SK-N-SH (cell line): ENCODE measurements around the gene UTP25. TPM values are rescaled to one million over a fixed set of nuclear protein-coding genes. Genes with fewer than 3 reads are reported as not detected.

Experiments used
- CTCF ChIA-PET: fragments of 300-600, 350-600 bp; formaldehyde crosslinking; extraction: SDS; loops from one replicate; lab custom pipeline; 2021; lab: Yijun Ruan, JAX
- POLR2A ChIA-PET: fragments of 350-600 bp; sonication (Branson Sonifier 250); formaldehyde crosslinking; extraction: SDS; loops from one replicate; lab custom pipeline; 2020; ENCODE audit warnings: antibody characterized with exemption, inconsistent platforms; lab: Yijun Ruan, JAX
- DNase-seq: peaks from one replicate; pipeline ENCODE4 v3.0.0; 2012
- H2AFZ ChIP-seq: fragments of 200-600 bp; sonication (generic); 2 replicates; pipeline ENCODE4 v1.8.1; 2016; ENCODE audit warnings: antibody characterized with exemption, mild to moderate bottlenecking, low read depth
- H3F3A ChIP-seq: fragments of 200-600 bp; sonication (generic); replicated peaks from 2 replicates; pipeline ENCODE3; 2016; ENCODE audit warnings: antibody characterized with exemption, mild to moderate bottlenecking; ENCODE audit not compliant: insufficient read depth
- H3K27ac ChIP-seq, 2 experiments: fragments of 200-500 bp in 1 of 2; fragments of 200-600 bp in 1 of 2; sonication (Bioruptor generic) in 1 of 2; sonication (generic), shearing (Covaris generic) in 1 of 2; 2 replicates each; pipeline versions ENCODE4 v1.5.1 to v1.6.1; 2014 to 2016; ENCODE audit warnings: low read depth in 2 of 2, inconsistent platforms in 1 of 2, low read length in 1 of 2, mild to moderate bottlenecking in 1 of 2, mixed read lengths in 1 of 2
- H3K27me3 ChIP-seq: fragments of 200-600 bp; sonication (generic), shearing (Covaris generic); 2 replicates; pipeline ENCODE4 v1.6.1; 2016; ENCODE audit warnings: mixed run types; ENCODE audit not compliant: insufficient read depth
- H3K36me3 ChIP-seq, 2 experiments: fragments of 200-500 bp in 1 of 2; fragments of 200-600 bp in 1 of 2; sonication (Bioruptor generic) in 1 of 2; sonication (generic) in 1 of 2; replicated peaks in 1 of 2; 2 replicates each; pipeline versions ENCODE3 to v1.5.1; 2014 to 2016; ENCODE audit warnings: low read length in 1 of 2, mild to moderate bottlenecking in 1 of 2; ENCODE audit not compliant: insufficient read depth in 2 of 2, control insufficient read depth in 1 of 2
- H3K4me1 ChIP-seq, 2 experiments: fragments of 200-500 bp in 1 of 2; fragments of 200-600 bp in 1 of 2; sonication (Bioruptor generic) in 1 of 2; sonication (generic), shearing (Covaris generic) in 1 of 2; 2 replicates each; pipeline versions ENCODE4 v1.5.1 to v1.6.1; 2014 to 2016; ENCODE audit warnings: low read depth in 1 of 2, low read length in 1 of 2, mixed run types in 1 of 2; ENCODE audit not compliant: insufficient read depth in 2 of 2, control insufficient read depth in 1 of 2
- H3K4me2 ChIP-seq: fragments of 200-600 bp; sonication (generic), shearing (Covaris generic); 2 replicates; pipeline ENCODE4 v1.6.1; 2017; ENCODE audit warnings: mixed run types
- H3K4me3 ChIP-seq, 2 experiments: fragments of 200-500 bp in 1 of 2; fragments of 200-600 bp in 1 of 2; sonication (Bioruptor generic) in 1 of 2; sonication (generic), shearing (Covaris generic) in 1 of 2; 2 replicates each; pipeline versions ENCODE4 v1.5.1 to v1.8.1; 2014 to 2016; ENCODE audit warnings: low read depth in 2 of 2, inconsistent platforms in 1 of 2, low read length in 1 of 2, mild to moderate bottlenecking in 1 of 2, mixed read lengths in 1 of 2, moderate library complexity in 1 of 2
- H3K79me2 ChIP-seq: fragments of 200-600 bp; sonication (generic); 2 replicates; pipeline ENCODE4 v1.8.1; 2017; ENCODE audit warnings: mild to moderate bottlenecking; ENCODE audit not compliant: insufficient read depth
- H3K9ac ChIP-seq: fragments of 200-600 bp; sonication (generic); 2 replicates; pipeline ENCODE4 v1.6.1; 2017; ENCODE audit warnings: mixed run types
- H3K9me2 ChIP-seq: fragments of 200-600 bp; sonication (generic); 2 replicates; pipeline ENCODE4 v1.6.1; 2017; ENCODE audit warnings: mixed run types
- H3K9me3 ChIP-seq: fragments of 200-600 bp; sonication (generic); 2 replicates; pipeline ENCODE4 v1.6.1; 2017; ENCODE audit warnings: mixed run types, mild to moderate bottlenecking, moderate library complexity
- H4K20me1 ChIP-seq: fragments of 200-600 bp; sonication (generic); 2 replicates; pipeline ENCODE4 v1.6.1; 2017; ENCODE audit warnings: mild to moderate bottlenecking, mixed run types; ENCODE audit not compliant: insufficient read depth
- CHD2 ChIP-seq: fragments of 150-350 bp; IDR thresholded peaks from 2 replicates; pipeline ENCODE4 v1.6.1; 2018; ENCODE audit warnings: low read length; ENCODE audit not compliant: partially characterized antibody
- ELF1 ChIP-seq: IDR thresholded peaks from 2 replicates; pipeline ENCODE4 v1.4.0; 2012
- EZH2phosphoT487 ChIP-seq: fragments of 200-600 bp; sonication (generic); IDR thresholded peaks from 2 replicates; pipeline ENCODE4 v1.6.1; 2017; ENCODE audit warnings: low read depth, mixed run types, mild to moderate bottlenecking, antibody characterized with exemption, moderate library complexity, borderline replicate concordance
- MEF2A ChIP-seq: IDR thresholded peaks from 2 replicates; pipeline ENCODE4 v1.4.0; 2012; ENCODE audit warnings: low read depth, borderline replicate concordance
- MXI1 ChIP-seq: IDR thresholded peaks from 2 replicates; pipeline ENCODE4 v1.6.1; 2012; ENCODE audit warnings: mild to moderate bottlenecking, low read depth, low read length, improper control_type of control experiment
- PBX3 ChIP-seq: IDR thresholded peaks from 2 replicates; pipeline ENCODE4; 2012
- RAD21 ChIP-seq: IDR thresholded peaks from 2 replicates; pipeline ENCODE4 v1.6.1; 2012; ENCODE audit warnings: mild to moderate bottlenecking, low read length
- REST ChIP-seq: IDR thresholded peaks from 2 replicates; pipeline ENCODE4 v1.6.1; 2012; ENCODE audit warnings: mild to moderate bottlenecking, low read depth, low read length, moderate library complexity
- RFX5 ChIP-seq: IDR thresholded peaks from 2 replicates; pipeline ENCODE4 v1.6.1; 2012; ENCODE audit warnings: mild to moderate bottlenecking, improper control_type of control experiment, low read length
- SIN3A ChIP-seq: IDR thresholded peaks from 2 replicates; pipeline ENCODE4 v1.6.1; 2012; ENCODE audit warnings: low read depth, mild to moderate bottlenecking, low read length, moderate library complexity, borderline replicate concordance
- TAF1 ChIP-seq: IDR thresholded peaks from 2 replicates; pipeline ENCODE4 v1.6.1; 2012; ENCODE audit warnings: low read depth, mild to moderate bottlenecking, low read length, moderate library complexity, borderline replicate concordance
- YY1 ChIP-seq: IDR thresholded peaks from 2 replicates; pipeline ENCODE4 v1.4.0; 2012; ENCODE audit warnings: low read depth, mild to moderate bottlenecking
- WGBS: methylation state at CpG from one replicate; pipeline ENCODE4 v1.1.6; 2017; ENCODE audit warnings: low lambda C conversion rate; 5-methylcytosine and 5-hydroxymethylcytosine counted together
- polyA plus RNA-seq, 3 experiments: library from polyadenylated mRNA; depleted of rRNA; stranded (reverse); fragments of >200 nt; gene quantifications; 2 replicates each; pipeline ENCODE4 v1.2.3, GENCODE V29; 2012

UTP25 gene
- polyA plus RNA-seq, 1 of the 3 experiments (the other 2 are of a cell fraction), result 6.3 TPM

GRCh38 chr1:209884665-209885117 is 56.9 kb downstream of the UTP25 start (continued):
- TF ChIP-seq CHD2 (no peak), PBX3 (peak; percentile 77), RAD21 (no peak)

GRCh38 chr1:209885403-209886218 is 57.8 kb downstream of the UTP25 start:
- peaks cover 34% of the 10 kb centered on the region for H3F3A ChIP-seq
- ChIA-PET POLR2A (no interaction called here), CTCF (interaction anchor here (0.8 to 5.9 kb wide), 7 partner anchors 10 to 257 kb away, joined by 3 to 36 read pairs (median 3); no protein-coding TSS in a partner anchor)
- H3K9me2 ChIP-seq, result no peaks in the 10 kb centered on the region
- H3K36me3 ChIP-seq, result no peaks in the 10 kb centered on the region
- H3K9ac ChIP-seq, result peak overlapping the region; percentile 68; the same call in 1 of the 2 replicates
- no peak overlapping the region for H3K4me2 ChIP-seq
- H3K79me2 ChIP-seq, result no peaks in the 10 kb centered on the region
- no peak overlapping the region for H3K4me3 ChIP-seq
- H3K27ac ChIP-seq, result peak overlapping the region in 1 of 2 experiments; percentile 99; a peak in 2 of 4 replicates
- no peaks in the 10 kb centered on the region for H3K9me3 ChIP-seq
- no peak for DNase-seq
- H2AFZ ChIP-seq, result no peak overlapping the region
- peaks cover 24 to 39% of the 10 kb centered on the region in 2 experiments for H3K4me1 ChIP-seq
- 94% methylated on average over 7 of the region's 7 CpGs for WGBS
- no peak for TF ChIP-seq TAF1
- no peak for TF ChIP-seq ELF1
- TF ChIP-seq MEF2A, result no peak
- TF ChIP-seq EZH2phosphoT487, result no peak
- TF ChIP-seq RFX5, result no peak
- TF ChIP-seq YY1, result no peak
- no peak for TF ChIP-seq REST
- TF ChIP-seq MXI1, result no peak
- no peak for TF ChIP-seq SIN3A
- no peaks in the 10 kb centered on the region for H3K27me3 ChIP-seq
- H4K20me1 ChIP-seq, result no peaks in the 10 kb centered on the region
